ENCODE measurements around the gene CCDC88B. TPM values are rescaled to one million over a fixed set of nuclear protein-coding genes. Genes with fewer than 3 reads are reported as not detected.
"Not testable (repeated sequence)": the region's sequence is repeated elsewhere in the genome, so short reads cannot be mapped to it uniquely, and the experiment has no call there.

Gene CCDC88B
- total RNA-seq, 4 donors from 2014 or later, result 0.98 to 5.2 (median 2.1) TPM

DNA sequence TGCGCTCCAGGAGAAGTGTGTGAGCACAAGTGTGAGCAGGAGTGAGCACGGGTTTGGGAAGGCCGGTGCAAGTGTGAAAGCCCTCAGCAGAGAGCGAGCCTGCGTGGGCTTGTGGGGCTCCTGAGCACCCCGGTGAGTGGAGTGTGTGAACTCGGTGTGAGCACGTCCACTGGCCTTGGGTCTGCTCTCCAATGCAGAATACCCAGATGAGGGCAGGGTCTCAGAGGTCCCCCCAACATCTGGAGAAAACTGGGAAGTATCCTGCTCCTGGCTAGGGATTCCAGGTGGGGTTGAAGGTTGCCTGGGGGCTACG, 33.5 kb upstream of the CCDC88B start:
- DNase-seq (no peak), ATAC-seq (no peak)
- Histone ChIP-seq H3K27me3 (peaks cover 2 to 9% (median 4%) of the 10 kb centered on the region in 3 donors), H3K4me1 (peaks cover 14 to 20% of the 10 kb centered on the region in 2 donors), H3K4me3 (peak overlapping the region; percentile 83 to 92 (median 87)), H3K36me3 (peaks cover 0 to 8% of the 10 kb centered on the region in 2 donors), H3K9me3 (no peaks in the 10 kb centered on the region), H3K27ac (peak overlapping the region; percentile 88 to 97 (median 96))
- intact Hi-C loops (cut with DNase I; ENCODE audit: low total_unique reads) (loop anchor here (5.0 kb wide), 1 partner anchor 36 kb away; the partner anchor contains the start of gene CCDC88B), in situ Hi-C loops (cut with MboI; ENCODE audit: low sequenced_read_pairs in 4 of 4) (no loop called here)
- no peak for TF ChIP-seq POLR2A (IDR thresholded peaks at IDR 0.05)
- TF ChIP-seq, protein P1, sequence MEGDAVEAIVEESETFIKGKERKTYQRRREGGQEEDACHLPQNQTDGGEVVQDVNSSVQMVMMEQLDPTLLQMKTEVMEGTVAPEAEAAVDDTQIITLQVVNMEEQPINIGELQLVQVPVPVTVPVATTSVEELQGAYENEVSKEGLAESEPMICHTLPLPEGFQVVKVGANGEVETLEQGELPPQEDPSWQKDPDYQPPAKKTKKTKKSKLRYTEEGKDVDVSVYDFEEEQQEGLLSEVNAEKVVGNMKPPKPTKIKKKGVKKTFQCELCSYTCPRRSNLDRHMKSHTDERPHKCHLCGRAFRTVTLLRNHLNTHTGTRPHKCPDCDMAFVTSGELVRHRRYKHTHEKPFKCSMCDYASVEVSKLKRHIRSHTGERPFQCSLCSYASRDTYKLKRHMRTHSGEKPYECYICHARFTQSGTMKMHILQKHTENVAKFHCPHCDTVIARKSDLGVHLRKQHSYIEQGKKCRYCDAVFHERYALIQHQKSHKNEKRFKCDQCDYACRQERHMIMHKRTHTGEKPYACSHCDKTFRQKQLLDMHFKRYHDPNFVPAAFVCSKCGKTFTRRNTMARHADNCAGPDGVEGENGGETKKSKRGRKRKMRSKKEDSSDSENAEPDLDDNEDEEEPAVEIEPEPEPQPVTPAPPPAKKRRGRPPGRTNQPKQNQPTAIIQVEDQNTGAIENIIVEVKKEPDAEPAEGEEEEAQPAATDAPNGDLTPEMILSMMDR (IDR thresholded peaks at IDR 0.05 in 4 of 5, conservative IDR thresholded peaks at IDR 0.05 in 1 of 5), result no peak

DNA sequence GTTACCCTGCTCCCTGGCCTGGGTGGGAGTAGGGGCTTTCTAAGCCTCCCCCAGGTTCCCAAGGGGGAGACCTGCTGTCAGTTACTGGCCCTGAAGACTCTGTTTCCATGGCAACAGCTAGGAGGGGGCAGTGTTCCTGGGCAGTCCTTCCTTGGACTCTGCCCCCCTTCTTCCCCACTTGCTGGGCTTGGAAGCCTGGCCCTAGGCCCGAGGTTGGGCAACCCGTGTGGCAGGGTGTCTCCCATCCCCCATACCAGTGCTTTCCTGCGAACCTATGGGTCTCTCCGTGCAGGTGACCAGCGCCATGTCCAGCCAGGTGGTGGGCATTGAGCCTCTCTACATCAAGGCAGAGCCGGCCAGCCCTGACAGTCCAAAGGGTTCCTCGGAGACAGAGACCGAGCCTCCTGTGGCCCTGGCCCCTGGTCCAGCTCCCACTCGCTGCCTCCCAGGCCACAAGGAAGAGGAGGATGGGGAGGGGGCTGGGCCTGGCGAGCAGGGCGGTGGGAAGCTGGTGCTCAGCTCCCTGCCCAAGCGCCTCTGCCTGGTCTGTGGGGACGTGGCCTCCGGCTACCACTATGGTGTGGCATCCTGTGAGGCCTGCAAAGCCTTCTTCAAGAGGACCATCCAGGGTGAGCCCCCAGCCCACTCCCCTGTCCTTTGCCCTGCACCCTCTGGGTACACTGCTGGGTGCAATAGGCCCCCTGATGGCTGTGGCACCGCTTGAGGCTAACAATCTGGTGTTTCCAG, 33.0 kb upstream of the CCDC88B start:
- DNase-seq (peak in 1 of 2 donors; percentile 65), ATAC-seq (no peak)
- Histone ChIP-seq H3K36me3 (peaks cover 0 to 8% of the 10 kb centered on the region in 2 donors), H3K9me3 (no peaks in the 10 kb centered on the region), H3K4me1 (peaks cover 14 to 20% of the 10 kb centered on the region in 2 donors), H3K27me3 (peaks cover 0 to 4% (median 2%) of the 10 kb centered on the region in 3 donors), H3K4me3 (peak overlapping the region; percentile 83 to 92 (median 87)), H3K27ac (peak overlapping the region; percentile 88 to 97 (median 96))
- in situ Hi-C loops (cut with MboI; ENCODE audit: low sequenced_read_pairs in 4 of 4), result no loop called here
- intact Hi-C loops (cut with DNase I; ENCODE audit: low total_unique reads), result loop anchor here (5.0 kb wide), 1 partner anchor 35 kb away; the partner anchor contains the start of gene CCDC88B
- TF ChIP-seq, protein P1 (IDR thresholded peaks at IDR 0.05 in 4 of 5, conservative IDR thresholded peaks at IDR 0.05 in 1 of 5), result no peak
- TF ChIP-seq POLR2A (IDR thresholded peaks at IDR 0.05), result no peak

DNA sequence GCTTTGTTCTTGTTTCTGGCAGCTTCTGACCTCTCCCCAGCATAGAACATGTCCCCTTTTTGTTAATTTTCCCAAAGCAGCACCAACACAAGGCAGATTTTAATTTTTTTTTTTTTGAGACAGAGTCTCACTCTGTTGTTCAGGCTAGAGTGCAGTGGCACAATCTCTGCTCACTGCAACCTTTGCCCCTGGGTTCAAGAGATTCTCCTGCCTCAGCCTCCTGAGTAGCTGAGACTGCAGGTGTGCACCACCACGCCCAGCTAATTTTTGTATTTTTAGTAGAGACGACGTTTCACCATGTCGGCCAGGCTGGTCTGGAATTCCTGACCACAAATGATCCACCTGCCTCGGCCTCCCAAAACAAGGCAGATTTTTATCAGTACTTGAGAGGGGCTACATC, 32.2 kb upstream of the CCDC88B start:
- ATAC-seq; H3K4me3 ChIP-seq; H3K9me3 ChIP-seq; DNase-seq; in situ Hi-C loops (cut with MboI; ENCODE audit: low sequenced_read_pairs in 4 of 4); H3K36me3 ChIP-seq; H3K27me3 ChIP-seq: not testable (repeated sequence)
- intact Hi-C loops (cut with DNase I; ENCODE audit: low total_unique reads), result loop anchor here (5.0 kb wide), 1 partner anchor 35 kb away; the partner anchor contains the start of gene CCDC88B
- H3K4me1 ChIP-seq, result peaks cover 21 to 27% of the 10 kb centered on the region in 2 donors
- peak overlapping the region in 1 of 4 donors; percentile 97 for H3K27ac ChIP-seq

DNA sequence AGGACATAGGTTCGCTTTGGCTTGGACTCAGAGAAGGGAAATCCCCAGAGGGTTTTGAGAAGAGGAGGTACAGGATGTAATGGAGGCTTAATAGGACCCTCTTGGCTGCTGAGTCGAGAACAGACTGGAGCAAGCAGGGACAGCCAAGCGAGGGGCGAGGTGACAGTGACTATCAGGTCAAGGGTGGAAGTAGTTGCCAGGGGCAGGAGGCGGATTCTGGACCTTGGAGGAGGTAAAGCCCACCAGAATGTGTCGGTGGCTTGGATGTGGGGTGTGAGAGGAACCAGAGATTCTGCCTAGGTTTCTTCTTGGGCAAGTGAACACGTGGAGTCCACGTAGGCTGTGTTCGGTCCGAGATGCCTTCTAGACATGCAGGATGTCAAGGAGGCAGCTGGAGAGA, 27.1 kb upstream of the CCDC88B start:
- no peak for DNase-seq
- Histone ChIP-seq H3K27me3 (no peaks in the 10 kb centered on the region), H3K4me3 (no peak overlapping the region), H3K27ac (peak overlapping the region; percentile 71 to 85 (median 75)), H3K9me3 (no peaks in the 10 kb centered on the region), H3K36me3 (peaks cover 0 to 32% of the 10 kb centered on the region in 2 donors), H3K4me1 (peaks cover 34 to 37% of the 10 kb centered on the region in 2 donors)
- ATAC-seq, result no peak
- TF ChIP-seq POLR2A (IDR thresholded peaks at IDR 0.05), result no peak
- TF ChIP-seq, protein P1 (IDR thresholded peaks at IDR 0.05 in 4 of 5, conservative IDR thresholded peaks at IDR 0.05 in 1 of 5), result no peak
- intact Hi-C loops (cut with DNase I; ENCODE audit: low total_unique reads) (no loop called here), in situ Hi-C loops (cut with MboI; ENCODE audit: low sequenced_read_pairs in 4 of 4) (no loop called here)

DNA sequence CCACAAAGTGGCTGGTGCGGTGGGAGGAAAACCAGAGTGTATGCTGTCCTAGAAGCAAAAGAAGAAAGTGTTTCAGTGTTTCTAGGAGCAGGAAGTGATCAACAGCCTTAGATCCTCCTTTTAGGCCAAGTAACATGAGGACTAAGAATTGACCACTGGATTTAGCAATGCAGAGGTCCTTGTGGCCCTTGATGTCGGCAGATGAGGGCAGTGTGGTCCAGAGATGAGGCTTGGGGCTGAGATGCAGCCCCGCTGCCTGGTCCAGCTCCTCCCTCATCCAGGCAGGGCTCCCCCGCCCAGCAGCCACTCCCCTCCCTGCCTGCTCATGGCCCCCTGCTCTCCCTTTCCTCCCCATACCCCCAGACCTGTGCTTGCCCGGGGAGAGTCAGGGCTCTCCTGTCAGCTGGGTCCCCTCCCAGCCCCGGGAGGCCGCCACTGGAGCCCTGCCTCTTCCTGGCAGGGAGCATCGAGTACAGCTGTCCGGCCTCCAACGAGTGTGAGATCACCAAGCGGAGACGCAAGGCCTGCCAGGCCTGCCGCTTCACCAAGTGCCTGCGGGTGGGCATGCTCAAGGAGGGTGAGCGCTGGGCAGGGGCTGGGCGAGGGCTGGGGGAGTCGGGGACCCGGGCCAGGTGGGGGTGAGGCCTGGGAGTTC, 26.4 kb upstream of the CCDC88B start:
- Histone ChIP-seq H3K27me3 (no peaks in the 10 kb centered on the region), H3K4me1 (peaks cover 34 to 41% of the 10 kb centered on the region in 2 donors), H3K27ac (peak overlapping the region; percentile 71 to 85 (median 75)), H3K9me3 (no peaks in the 10 kb centered on the region), H3K4me3 (peak overlapping the region in 2 of 4 donors; percentile 20 to 27), H3K36me3 (peaks cover 0 to 27% of the 10 kb centered on the region in 2 donors)
- in situ Hi-C loops (cut with MboI; ENCODE audit: low sequenced_read_pairs in 4 of 4) (no loop called here), intact Hi-C loops (cut with DNase I; ENCODE audit: low total_unique reads) (no loop called here)
- DNase-seq (peak; percentile 39 to 79), ATAC-seq (no peak)
- TF ChIP-seq POLR2A (IDR thresholded peaks at IDR 0.05), result no peak
- TF ChIP-seq, protein P1 (IDR thresholded peaks at IDR 0.05 in 4 of 5, conservative IDR thresholded peaks at IDR 0.05 in 1 of 5), result no peak
